EH (cell line): Measurements from ENCODE around the gene ATP6V0A4.
"Not testable (repeated sequence)": the region's sequence is repeated elsewhere in the genome, so short reads cannot be mapped to it uniquely, and the experiment has no call there.

ENCODE experiments used
- DNase-seq: peaks from one replicate; pipeline ENCODE4 v3.0.0-alpha.2; 2015; ENCODE audit warnings: low read depth

Gene ATP6V0A4

DNA sequence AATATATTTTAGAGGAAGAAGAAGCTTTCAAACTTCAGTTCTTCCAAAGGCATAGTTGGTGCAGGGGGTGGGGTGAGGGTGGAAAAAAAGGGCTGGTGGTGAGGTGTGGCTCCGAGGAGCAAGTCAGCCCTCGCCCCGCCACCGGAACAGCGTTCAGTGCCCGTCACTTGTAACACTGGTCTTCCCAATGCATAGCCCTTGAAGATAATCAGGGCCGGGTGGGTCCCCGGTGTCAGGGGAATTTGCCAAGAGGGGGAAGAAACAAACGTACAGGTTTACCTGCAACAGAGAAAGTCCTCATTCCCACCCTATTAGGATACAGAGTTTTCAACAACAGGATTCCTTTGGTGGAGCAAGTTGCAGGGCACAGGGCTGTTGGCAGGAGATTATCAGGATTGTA lies 98.3 kb downstream of the ATP6V0A4 start:
- DNase-seq: no peak

DNA sequence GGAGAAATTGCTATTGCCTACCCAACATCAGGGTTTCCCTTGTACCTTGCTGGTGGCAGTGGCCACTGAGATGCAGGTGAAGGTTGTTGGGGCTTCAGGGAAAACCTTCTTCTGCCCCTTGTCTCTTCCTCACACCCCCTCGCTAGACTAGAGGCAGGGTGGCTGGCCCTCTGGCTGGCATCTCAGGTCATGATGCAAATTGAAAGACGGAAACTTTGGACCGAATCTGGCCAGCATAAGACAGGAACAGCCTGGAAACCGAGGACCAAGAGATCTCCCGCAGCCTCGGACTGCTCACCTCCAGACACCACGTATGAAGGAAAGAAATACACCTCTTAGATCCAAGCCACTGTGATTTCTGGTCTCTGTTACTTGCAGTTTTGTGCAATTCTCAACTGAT lies 99.7 kb downstream of the ATP6V0A4 start:
- no peak for DNase-seq

DNA sequence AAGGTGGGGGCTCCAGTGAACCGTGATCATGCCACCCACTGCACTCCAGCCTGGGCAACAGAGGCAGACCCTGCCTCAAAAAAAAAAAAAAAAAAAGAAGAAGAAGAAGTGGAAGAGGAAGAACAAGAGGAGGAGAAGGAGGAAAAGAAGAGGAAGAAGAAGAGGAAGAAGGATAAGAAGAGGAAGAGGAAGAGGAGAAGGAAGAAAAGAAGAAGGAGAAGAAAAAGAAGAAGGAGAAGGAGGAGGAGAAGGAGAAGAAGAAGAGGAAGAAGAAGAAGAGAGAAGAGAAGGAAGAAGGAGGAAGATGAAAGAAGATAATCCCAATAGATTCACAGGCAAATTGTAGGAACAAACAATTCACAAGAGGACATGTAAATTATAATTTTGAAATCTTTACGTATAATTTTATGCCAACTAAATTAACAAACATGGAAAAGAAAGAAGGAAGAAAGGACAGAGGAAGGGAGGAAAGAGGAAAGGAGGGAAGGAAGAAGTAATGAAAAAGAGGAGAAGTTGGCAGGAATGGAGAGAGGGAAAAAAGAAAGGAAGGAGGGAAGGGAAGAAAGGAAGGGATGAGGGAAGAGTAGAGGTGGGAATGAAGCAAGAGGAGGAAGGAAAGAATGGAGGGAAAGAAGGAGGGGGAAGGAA lies 100.3 kb downstream of the ATP6V0A4 start:
- no peak for DNase-seq

DNA sequence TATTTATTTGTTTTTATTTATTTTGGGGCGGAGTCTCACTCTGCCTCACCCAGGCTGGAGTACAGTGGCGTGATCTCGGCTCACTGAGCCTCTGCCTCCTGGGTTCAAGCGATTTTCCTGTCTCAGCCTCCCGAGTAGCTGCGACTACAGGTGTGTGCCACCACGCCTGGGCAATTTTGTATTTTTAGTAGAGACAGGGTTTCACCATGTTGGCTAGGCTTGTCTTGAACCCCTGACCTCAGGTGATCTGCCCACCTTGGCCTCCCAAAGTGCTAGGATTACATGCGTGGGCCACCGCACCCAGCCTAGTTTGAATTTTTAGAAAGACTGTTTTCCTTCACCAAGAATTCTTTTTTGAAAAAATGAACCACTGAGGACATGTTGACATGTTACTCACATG lies 102.2 kb downstream of the ATP6V0A4 start:
- DNase-seq: not testable (repeated sequence)

DNA sequence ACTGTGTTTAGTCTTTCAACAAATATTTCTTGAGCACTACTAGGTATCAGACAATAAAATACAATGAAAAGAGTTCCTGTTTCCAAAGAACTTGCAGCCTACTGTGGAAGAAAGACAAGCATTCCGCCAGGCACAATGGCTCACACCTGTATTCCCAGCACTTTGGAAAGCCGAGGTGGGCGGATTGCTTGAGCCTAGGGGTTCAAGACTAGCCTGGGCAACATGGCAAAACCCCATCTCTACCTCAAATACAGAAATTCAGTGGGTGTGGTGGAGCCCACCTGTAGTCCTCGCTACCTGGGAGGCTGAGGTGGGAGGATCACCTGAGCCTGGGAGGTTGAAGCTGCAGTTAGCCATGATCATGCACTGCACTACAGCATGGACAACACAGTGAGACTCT lies 102.9 kb downstream of the ATP6V0A4 start:
- no peak for DNase-seq

DNA sequence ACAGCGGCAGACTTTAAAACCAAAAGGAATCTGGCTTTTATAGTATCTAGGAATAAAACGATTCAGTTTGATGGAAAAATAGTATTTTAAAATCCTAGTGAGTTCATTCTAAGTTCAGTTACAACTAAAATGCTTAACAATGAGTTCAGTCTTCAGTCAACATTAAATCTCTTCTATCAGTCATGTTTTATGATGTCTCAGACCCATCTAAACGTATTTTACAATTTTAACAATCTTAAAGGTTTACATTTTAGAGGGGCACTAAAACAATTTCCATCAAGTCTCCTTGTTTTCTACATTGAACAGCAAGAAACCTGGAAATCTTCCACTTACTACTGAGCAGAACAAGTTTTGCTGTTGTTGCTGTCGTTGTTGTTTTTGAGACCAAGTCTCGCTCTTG lies 106.8 kb downstream of the ATP6V0A4 start:
- no peak for DNase-seq

DNA sequence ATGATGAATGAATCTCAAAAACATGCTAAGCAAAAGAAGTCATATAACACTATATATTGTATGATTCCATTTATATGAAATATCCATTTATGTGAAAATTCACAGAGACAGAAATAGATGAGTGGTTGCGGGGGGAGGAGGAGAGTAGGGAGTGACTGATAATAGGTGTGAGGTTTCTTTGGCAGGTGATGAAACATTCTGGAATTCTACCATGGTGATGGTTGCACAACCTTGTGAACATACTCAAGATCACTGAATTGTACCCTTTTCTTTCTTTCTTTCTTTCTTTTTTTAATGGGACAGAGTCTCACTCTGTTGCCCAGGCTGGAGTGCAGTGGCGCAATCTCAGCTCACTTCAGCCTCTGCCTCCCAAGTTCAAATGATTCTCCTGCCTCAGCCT lies 107.5 kb downstream of the ATP6V0A4 start:
- no peak for DNase-seq

DNA sequence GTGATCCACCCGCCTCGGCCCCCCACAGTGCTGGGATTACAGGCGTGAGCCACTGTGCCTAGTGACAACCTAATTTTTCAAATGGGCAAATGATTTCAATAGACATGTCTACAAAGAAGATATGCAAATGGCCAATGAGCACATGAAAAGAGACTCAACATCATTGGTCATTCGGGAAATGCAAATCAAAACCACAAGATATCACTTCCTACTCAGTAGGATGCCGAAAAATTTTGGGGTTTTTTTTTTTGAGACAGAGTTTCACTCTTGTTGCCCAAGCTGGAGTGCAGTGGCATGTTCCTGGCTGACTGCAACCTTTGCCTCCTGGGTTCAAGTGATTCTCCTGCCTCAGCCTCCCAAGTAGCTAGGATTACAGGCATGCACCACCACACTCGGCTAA lies 110.0 kb downstream of the ATP6V0A4 start:
- DNase-seq: not testable (repeated sequence)

DNA sequence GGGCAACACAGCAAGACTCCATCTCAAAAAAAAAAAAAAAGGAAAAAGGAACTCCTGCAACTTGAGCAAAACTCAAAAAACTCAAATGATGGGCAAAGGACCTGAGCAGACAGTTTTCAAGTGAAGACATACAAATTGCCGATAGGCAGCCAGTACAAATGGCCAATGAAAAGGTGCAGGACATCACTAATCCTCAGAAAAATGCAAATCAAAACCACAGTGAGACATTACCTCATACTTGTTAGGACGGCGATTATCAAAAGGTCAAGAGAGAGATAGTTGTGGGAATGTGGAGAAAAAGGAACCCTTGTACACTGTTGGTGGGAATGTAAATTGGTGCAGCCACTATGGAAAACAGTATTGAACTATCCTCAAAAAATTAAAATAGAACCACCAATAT lies 113.7 kb downstream of the ATP6V0A4 start:
- DNase-seq: no peak

DNA sequence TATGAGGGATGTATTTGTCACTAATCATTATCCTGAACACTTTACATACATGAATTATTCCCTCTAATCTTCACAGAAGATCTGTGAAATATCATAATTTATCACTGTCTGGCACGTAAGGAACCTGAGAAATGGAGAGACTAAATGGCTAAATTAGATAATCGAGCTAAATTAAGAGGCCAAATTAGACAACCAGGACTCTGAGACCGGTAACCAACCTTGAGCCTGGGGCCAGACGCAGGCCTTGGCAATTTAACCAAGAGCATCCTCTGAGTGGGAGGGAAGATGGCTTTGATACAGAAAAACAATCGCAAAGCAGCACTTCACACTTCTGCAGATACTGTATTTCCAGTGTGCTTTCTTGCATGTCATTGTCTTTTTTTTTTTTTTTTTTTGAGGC lies 118.2 kb downstream of the ATP6V0A4 start:
- no peak for DNase-seq

DNA sequence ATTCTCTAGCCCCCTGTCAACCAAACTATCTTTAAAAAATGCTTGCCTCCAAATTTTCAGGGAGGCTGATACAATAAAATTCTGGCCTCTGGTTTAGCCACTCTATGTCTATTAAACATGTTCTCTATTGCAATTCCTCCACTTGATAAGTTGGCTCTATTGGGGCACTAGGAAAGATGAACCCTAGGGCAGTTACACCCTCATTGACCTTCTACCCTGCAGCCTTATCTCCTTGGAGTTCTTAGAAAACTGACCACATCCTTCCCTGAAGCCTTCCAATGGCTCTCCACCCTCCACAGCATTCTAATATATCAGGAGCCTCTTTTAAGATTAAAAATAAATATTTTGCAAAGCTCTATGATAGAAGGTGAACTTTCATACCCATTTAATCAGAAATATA lies 127.4 kb downstream of the ATP6V0A4 start:
- no peak for DNase-seq

DNA sequence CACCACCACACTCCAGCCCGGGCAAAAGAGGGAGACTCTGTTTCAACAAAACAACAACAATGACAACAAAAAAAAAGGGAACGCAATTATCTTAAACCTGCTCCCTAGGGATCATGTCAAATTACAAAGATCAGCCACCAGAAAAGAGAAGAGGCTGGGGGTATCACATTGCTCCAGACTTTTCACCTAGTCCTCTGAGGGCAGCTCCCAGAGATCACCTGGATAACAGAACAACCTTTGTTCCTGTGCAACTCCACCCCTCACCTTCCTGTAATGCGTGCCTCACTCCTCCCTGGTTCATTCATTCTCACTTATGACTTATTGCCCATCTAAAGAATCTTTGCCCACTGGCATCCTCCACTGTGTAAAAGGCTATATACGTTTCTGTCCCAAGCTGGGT lies 128.6 kb downstream of the ATP6V0A4 start:
- DNase-seq: no peak

DNA sequence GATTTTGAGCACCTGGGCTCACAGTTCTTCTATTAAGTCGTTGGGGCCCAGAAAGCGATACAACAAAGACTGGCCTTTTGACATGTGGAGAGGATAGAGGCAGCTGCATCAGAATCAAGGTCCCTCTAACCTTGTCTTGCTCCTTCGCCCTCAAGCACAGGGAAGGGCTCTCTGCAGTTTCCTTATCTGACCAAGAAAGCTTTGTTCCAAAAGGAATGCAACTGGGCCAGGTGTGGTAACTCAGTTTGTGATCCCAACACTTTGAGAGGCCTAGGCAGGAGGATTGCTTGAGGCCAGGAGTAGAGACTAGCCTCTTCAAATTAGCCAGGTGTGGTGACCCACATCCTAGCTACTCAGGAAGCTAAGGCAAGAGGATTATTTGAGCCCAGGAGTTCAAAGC lies 129.1 kb downstream of the ATP6V0A4 start:
- DNase-seq: no peak

DNA sequence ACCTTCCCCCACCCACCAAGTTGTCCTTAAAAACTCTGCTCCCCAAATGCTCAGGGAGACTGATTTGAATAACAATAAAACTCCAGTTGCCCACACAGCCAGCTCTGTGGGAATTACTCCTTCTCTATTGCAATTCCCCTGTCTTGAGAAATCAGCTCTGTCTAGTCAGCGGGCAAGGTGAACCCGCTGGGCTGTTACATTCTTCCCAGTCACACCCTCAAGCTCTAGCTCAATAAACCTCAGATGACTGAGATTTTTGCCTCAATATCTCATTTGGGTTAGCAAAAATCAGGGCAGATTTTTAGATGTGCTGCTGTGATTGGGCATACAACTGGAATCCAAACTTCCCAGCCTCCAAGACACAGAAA lies 129.8 kb downstream of the ATP6V0A4 start:
- no peak for DNase-seq

DNA sequence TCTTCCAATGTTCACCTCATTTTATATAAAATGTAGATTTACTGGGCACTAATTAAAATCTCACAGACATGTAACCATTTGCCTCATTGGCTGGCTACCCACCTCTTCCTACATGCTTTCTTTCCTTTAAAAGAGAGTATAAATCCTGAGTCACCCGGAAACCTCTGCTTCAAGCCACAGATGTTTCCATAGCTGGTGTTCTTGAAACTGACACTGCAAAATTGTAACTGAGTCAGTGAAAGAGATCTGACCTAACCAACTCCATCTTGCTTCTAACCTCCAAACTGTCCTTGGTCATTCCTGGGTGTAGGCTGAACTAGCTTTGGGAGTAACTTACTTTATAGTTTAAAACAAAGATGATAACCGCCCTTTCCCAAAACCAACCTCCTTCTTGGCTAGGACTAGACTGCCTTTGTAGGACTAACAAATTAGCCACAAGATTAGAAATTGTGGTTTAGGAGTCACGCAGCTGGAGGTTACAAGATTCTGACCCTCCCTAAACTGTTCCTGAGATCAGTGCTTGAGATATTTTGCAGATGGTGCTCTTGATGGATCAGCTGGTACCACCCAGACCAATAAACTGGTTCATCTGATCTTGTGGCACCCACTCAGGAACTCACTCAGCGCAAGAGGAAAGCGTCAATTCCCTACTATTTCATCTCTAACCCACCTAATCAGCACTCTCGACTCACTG lies 130.3 kb downstream of the ATP6V0A4 start:
- no peak for DNase-seq

DNA sequence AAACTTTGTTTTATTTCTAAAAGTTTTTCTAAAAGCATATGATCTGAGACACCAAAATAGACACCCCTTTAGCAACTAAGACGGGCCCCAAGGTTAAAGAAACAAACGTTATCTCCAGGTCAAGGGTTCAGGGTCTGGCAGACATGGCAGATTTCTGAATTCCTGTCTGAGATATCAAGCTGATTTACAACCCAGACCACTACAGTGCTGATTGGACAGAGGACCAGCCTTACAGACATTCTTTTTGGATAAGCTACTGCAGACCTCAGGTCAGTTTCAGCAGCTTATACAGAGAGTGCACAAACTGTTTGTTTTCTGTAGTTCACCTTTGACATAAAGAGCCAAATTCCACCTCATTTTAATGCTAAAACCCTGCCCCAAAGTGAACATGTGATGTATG lies 131.6 kb downstream of the ATP6V0A4 start:
- no peak for DNase-seq

DNA sequence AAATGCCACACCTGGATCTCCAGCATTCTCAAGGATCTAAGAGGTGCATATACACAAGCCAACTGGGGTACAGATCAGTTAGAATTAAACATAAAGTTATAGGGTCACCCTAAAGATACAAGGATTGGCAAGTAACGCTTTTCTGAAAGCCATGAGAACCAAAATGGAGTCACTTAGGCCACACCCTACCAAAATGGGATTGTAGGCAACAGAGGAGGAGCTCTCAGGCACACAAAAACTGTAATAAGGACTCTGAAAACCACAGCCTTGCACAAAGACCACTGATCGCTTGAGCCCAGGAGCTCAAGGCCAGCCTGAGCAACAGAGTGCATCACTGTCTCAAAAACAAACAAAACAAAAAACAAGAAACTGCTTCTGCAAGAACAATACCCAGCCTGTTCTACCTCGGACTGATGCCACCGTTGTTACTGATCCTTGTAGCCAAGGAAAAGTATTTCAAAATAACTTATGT lies 132.3 kb downstream of the ATP6V0A4 start:
- DNase-seq: no peak

DNA sequence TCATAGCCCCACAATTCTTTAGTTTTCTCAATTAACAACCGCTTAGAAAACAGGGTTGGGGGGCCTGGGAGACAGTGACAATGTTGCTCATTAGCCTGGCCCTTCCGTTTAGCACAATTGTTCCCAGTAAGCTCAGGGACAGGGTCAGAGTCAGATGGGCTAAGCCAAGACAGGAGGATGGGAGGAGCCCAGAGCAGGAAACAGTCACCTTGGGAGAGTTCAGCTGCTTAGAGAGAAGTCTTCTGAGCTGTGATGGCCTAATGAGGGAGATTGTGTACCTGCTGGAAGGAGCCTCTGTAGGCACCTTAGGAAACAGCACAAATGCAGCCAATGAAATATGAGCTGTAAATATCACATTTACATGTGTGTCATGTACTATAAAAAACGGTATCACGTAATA lies 132.7 kb downstream of the ATP6V0A4 start:
- DNase-seq: no peak

DNA sequence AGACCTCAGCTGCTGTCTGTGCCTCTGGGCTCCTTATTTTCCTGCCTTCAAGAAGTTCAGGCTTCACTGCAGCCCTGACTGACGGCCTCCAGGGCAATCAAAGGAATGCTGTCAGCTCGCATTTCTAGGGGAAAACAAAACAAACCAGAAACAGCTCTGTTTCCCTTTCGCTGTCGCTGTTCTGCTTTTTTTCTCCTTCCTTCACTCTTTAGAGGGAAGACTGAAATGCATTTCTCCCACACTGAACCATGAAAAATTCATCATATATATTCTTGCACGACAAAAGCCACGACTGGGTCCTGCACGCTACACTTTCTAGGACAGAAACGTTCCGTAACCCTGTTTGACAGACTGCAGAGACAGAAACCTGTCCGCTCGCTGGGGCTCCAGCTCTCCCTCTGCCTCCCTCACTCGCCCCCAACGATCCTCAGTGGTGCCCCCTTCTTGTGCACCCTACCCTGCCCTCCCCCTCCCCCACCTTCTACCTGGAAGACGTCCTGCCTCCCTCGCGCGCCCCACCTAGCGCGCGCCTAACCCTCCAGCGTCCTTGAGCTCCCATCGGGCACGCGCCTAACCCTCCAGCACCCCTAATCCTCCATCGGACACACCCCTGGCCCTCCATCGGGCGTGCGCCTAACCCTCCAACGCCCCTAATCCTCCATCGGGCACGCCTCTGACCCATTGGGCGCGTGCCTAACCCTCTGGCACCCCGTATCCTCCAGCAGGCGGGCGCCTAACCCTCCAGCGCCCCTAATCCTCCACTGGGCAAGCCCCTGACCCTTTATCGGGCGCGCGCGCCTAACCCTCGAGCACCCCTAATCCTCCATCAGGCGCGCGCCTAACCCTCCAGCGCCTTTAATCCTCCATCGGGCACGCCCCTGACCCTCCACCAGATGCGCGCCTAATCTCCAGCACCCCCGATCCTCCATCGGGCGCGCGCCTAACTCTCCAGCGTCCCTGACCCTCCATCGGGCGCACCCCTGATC lies 134.0 kb downstream of the ATP6V0A4 start:
- DNase-seq: peak; percentile 14

DNA sequence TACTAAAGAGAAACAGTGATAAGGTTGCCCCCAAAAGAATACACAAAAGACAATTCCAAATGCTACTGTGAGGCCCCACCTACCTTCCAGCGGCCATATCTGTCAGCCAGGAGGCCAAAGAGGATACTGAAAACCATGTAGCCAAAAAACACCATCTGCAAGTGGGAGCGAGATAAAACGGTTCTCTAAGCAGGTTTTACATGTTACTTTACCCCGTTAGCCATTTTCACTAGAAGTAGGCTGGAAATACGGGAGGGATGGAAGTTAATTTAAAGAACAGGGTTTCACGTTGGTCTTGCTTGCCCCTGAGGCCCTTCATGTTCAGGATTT lies 135.0 kb downstream of the ATP6V0A4 start:
- DNase-seq: no peak

DNA sequence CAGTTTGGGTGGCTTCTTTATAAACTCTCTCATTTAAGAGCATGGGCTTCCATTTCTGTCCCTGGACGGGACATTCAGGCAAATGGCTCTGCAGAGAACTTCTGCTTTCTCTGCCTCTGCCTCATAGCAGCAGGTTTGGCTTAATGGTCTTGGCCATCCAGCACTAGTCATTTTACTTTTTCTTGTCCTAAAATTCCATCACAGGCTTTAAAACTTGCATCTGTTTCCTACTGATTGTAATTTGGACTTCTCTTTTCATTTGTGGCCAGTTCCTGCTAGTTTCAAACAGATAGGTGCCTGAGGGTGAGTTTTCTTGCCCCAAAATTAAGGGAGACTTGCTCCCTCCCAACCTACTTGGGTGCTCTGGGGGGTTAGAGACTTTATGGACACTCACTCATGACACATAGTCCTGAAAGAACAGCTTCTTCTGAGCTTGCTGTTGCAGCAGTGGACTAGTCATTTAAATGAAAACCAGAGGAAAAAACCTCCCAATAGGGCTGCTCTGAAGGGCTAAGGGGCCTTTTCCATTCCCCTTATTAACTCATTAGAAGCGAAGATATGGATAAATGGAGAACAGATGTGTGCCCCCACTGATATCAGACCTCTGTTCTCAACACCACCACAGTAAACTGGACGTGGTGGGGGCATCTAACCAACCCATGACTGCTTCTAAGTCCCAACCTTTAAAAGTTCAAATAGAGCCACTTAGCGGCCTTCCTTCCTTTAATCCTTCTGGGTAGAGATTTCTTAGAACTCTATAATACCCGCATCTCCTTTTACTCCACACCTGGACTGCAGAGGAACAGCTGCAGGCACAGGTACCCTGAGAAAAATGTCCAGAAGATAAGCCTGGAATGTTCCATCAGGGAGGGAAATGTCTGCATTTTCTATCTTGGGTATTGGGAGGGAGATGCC lies 135.7 kb downstream of the ATP6V0A4 start:
- no peak for DNase-seq

DNA sequence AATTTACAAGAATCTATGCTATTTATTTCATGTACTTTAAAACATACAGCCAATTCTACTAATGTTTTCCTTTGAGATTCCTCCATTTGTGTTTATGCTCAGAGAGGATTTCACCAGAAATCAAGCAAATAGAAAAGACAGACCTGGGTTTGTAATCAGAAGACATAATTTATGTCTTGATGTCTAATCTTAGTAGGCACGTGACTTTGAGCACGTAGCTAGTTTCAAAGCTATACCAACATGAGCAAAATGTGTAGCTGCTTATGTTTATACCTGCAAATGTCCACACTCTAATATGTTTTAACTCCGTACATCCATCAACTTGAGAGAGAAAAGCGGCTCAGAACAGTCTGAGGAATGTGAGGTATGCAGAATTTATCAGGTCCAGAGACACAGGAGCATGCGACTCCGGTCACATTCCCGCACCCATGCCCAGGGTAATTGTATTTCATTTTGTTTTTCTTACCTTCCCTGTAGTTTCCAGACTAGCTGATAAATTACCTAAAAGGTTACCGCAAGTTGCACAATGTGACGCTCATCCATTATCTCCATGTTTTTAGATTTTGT lies 136.8 kb downstream of the ATP6V0A4 start:
- no peak for DNase-seq
